Measurements from ENCODE around the gene CDAN1.

The CDAN1 gene

DNA sequence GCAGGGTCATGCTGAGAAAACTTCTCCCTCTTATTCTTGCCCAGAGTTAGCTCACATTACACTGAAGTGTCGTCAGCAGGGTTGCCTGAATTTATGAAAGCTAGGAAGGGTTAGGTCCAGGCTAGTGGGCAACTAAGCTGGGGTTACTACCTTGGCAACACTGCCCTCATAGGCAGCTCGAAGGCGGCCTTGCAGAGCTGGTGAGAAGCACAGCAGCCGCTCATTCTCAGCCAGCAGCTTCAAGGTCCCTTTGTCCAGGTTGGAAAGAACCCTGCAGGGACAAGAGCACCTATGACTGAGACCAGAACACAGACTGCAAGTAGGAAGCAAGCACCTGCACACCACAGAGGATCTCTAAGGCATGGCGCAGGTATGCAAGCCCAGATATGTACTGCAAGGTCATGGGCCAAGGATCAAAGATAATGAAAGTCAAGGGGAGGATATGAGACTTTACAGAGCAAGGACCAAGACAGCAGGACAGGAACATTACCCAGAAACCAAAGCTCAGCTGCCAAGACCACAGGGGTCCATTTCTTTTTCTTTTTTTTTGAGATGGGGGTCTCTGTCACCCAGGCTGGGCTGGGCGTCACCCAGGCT, 2.8 kb downstream of the CDAN1 start:
- DNase-seq, result no peak

DNA sequence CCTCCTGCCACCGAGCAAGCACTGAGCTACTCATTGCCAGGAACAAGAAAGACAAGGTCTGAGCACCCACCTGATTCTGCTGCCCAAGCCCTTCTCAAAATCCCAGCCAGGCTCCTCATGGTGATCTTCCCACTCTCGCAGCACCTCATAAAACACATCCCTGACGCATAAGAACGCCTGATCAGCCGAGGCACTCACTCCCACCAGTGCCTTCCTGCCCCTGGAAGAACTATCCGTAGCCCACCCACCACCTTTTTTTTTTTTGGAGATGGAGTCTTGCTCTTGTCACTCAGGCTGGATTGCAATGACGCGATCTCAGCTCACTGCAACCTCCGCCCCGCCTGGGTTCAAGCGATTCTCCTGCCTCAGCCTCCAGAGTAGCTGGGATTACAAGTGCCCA, 3.9 kb downstream of the CDAN1 start:
- no peak for DNase-seq

DNA sequence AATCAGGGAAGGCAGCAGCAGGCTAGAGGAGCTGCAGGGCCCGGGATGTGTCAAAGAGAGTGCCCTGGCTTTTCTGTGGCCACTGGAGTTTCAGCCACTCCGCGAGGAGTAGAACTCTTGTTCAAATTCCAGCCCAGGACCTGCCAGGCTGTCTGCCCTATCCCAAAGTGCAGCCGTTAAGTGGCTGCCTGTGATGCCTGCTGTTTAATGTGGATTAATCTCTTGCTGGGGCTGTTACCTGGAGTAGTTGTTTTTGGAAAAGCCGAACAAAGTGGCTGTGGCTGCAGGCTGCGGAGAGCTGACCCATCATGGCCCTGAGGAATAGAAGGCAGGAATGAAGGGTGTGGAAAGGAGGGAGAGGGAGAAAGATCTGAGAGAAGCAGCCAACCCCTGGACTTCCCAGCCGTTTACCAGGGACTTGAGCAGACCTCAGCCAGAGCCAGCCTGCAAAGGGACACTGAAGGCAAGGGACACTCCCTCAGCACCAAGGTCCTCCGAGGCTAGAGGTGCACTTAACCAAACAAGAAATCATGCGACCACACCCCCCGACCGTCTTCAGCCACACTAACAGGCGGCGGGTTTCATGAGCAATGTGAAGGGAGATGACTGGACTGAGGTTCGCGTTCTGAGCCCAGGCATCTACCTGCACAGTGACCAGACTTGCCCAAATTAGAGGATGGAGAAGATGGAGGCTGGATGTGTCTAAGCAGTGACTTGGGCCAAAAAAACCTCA, 4.7 kb downstream of the CDAN1 start:
- DNase-seq, result no peak

DNA sequence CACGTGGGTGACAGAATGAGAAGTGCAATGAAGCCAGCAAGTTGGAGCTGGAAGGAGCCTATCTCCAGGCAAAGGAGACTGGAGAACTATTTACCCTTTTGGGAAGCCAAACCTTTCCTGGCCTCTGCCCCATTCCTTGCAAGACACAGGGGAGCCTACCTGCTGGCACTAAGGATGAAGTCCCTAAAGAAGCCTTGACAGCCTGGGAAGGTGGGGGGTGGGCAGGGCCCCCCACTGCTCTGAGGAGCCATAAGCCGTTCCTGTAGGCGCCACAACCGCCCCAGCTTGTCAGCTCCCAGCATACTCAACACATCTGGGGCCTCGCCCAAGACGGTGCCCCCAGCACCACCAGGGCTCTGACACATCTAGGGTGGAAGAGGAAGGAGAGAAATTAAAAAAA, 5.5 kb downstream of the CDAN1 start:
- DNase-seq, result no peak

GRCh38 chr15:42730536-42730935, 6.4 kb downstream of the CDAN1 start:
- no peak for DNase-seq

GRCh38 chr15:42730135-42730534, 6.8 kb downstream of the CDAN1 start:
- DNase-seq, result no peak

GRCh38 chr15:42729409-42729808, 7.5 kb downstream of the CDAN1 start:
- DNase-seq, result no peak

GRCh38 chr15:42728972-42729371, 8.0 kb downstream of the CDAN1 start:
- no peak for DNase-seq

DNA sequence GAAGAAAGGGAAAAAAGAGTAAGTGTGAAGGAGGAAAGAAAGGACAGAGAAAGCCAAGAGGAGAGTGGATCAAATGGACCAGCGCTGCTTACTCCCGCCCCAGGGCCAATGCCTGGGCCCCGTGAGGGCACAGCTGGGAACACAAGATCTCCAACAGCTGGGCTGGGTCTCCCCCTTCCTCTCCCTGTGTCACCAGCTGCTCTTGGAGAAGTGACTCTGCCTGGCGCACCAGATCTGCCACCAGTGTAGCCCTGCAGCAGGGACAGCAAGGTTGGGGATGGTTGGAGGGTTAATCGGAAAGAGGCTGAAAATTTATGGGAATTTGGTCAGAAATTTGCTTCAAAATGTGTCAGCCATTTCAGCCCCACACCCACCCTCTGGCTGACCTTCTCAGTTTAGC, 8.4 kb downstream of the CDAN1 start:
- DNase-seq, result no peak

- DNase-seq, result no peak
These were observed 9.1 kb downstream of the CDAN1 start for GRCh38 chr15:42727750-42728381.

DNA sequence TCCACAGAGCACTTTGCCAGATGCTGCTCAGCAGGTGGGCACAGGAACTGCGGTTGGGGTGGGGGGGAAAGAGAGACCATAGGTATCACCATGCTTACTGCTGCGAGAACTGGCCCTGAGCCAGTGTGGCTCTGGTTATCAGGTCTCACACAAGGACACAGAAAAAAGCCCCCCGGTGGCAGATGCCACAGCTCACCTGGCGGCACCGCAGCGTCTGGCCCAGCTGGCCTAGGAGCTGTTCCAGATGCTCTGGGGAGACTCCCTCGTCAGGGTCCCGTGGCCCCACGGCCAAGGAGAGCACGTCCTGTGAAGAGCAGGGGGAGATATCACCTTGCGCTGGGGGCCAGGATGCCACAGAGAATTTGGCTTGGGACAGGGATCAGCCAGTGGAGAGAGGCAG, 10.8 kb downstream of the CDAN1 start:
- no peak for DNase-seq

DNA sequence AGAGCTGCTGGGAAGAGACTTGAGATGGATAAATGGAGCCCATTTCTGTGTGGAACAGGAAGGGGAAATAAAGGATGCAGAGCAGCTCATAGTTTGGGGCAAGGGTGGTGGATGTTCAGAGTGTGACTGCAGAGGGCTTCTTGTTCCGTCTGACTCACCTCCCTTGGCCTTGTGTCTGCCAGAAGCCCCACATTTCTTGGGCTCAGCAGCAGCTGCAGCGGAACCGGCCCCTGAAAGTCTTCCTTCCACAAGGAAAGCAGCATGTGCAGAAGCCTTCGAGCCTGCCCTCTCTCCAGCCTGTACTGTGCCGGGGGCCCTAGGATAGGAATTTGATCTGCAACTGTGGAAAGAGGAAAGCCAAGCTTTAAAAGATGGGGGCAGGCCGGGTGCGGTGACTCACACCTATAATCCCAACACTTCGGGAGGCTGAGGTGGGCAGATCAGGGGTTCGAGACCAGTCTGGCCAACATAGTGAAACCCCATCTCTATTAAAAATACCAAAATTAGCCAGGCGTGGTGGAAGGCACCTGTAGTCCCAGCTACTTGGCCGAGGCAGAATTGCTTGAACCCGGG, 11.5 kb downstream of the CDAN1 start:
- DNase-seq, result no peak

- no peak for DNase-seq
These were observed 12.7 kb downstream of the CDAN1 start for GRCh38 chr15:42724276-42724675.

GRCh38 chr15:42723068-42723467, 13.9 kb downstream of the CDAN1 start:
- no peak for DNase-seq

DNA sequence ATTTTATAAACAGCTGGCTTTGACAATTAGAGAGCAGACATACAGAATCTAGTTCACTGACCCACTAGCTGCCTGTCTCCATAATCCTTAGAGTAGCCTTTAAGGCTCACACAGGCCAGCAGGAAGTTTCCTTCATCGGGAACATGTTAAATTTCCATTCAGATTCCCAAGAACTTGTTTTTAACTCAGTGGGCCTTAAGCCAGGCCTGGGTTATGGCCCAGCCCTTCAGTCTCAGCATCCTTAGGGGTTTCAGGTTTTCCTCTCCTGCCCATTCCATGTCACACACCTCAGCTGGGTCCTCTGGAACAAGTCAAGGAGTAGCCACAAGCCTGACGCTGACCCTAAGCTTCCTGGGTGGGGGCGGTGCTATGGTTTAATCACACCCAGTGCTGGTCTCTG, 15.0 kb downstream of the CDAN1 start:
- DNase-seq, result no peak

GRCh38 chr15:42721016-42721415, 15.9 kb downstream of the CDAN1 start:
- DNase-seq, result no peak

DNA sequence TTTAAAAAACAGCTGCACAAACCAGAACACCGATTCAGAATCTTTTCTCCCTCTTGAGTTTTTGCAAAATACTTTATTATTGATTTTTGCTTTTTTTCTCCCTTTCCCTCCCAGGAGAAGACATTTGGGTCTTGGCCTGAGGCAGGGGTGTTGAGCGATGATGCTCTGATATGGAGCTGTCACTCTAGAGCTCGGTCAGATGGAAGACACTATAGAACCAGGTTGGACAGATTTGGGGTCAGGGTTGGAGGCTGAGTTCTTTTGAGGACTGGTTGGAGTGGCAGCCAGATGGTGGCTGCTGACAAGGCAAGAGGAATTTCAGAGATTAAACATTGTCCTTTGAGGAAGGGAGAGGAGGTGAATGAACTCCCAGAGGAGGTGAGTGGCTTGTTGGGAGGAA, 16.9 kb downstream of the CDAN1 start:
- DNase-seq, result no peak

DNA sequence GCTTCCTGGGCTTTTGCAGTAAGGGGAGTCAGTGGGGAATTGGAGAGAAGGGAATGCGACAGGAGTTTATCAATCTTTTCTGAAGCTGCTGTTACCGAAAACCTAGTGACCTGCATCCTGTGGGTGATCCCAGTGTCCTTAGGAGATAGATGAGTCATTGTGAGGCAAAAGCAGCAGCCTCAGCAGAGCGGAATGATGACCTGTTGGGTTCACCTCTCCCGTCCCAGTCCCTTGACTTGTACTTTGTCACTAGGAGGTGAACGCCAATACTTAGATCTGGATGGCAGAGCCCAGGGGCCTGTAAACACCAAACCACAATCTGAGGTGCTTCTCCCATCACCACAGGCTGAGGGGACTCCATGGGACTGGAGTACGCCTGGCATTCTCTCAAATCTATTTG, 17.9 kb downstream of the CDAN1 start:
- DNase-seq, result no peak

DNA sequence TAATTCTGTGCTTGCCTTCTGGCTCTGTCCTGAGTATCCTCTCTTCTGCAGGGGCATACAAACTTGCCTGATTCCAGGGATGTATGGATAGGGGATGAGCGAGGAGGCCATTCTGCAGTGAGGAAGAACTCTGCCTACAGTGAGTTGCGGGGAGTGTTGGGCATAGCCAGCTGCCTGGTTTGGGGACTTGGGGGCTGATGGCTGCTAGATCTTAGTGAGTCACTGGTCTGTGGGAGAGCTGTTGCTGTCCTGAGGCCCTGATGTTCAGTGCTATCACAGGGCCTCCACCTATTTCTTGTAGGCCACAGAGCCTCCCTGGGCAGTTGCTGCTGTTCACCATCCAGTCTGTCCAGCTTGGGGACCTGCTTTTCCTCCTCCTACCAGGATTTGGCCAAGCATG, 20.3 kb downstream of the CDAN1 start:
- DNase-seq, result no peak

DNA sequence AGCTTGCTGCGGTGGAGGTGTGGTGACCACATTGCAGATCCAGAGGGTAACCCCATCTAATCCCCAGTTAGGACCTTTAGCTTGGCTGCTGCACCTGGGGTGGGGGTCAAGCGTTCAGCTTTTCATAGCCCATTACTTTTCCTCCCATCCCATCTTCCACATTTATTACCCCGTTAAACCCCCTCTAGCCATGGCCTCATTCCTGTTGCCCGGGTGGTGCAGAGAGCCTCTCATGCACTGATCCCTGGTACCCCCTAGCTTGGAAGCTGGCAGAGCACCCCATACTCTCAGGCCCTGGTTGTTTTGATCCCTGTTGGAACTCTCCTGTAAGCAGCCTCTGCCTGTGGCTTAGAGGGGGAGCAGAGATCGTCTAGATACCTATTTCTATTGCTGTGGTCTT, 20.8 kb downstream of the CDAN1 start:
- DNase-seq, result no peak

- no peak for DNase-seq
These were observed 24.3 kb downstream of the CDAN1 start for GRCh38 chr15:42712584-42712983.

DNA sequence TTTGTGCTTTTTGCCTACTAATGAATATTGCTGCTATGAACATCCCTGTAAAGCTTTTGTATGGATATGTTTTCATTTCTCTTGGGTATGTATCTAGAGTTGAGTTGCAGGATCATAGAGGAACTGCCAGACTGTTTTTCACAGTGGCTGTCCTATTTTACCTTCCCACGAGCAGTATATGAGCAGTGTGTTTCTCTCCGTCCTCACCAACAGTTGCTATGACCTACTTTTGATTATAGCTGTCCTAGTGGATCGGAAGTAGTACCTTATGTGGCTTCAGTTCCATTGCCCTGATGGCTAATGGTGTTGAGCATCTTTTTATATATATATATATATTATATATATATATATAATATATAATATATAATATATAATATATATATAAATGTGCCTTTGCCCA, 25.2 kb downstream of the CDAN1 start:
- no peak for DNase-seq

DNA sequence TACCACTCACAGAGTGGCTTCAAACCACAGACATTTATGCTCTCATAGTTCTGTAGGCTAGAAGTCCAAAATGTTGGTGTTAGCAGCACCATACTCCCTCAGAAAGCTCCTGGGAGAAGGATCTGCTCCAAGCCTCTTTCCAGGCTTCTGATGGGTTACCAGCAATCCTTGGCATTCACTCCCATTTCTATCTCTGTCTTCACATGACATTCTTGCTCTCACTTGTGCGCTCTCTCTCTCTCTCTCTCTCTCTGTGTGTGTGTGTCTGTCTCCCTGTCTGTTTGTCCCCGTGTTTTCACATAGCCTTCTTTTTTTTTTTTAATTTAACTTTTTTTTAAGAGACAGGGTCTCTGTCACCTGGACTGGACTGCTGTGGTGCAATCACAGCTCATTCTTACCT, 26.3 kb downstream of the CDAN1 start:
- DNase-seq, result no peak

DNA sequence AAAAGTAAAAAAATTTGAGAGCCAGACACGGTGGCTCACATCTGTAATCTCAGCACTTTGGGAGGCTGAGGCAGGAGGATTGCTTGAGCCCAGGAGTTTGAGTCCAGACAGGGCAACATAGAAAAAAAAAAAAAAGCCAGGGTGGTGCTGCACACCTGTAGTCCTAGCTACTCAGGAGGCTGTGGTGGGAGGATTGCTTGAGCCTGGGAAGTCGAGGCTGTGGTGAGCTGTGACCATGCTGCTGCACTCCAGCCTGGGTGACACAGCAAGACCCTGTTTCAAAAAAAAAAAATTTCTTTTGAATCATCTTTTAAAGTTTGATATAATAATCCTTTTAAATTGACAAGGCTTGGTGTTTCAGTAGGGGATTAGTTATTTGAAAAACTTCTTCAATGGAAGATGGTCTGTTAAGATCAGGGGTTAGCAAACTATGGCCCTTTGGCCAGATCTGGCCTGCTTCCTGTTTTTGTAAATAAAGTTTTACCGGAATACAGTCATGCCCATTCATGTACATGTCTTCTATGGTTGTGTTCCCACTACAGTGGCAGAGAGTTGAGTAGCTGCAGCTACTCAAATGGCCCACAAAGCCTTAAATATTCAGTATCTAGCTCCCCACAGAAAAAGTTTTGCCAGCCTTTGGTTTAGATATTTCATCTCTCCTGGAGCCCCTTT, 28.9 kb downstream of the CDAN1 start:
- no peak for DNase-seq

Measured in activated CD4-positive, CD25-positive, alpha-beta regulatory T cell (primary cell).